Ishikawa (cell line): ENCODE measurements around the gene FOXP1.

ENCODE experiments used
- REST ChIP-seq: IDR thresholded peaks from 2 replicates; pipeline ENCODE4 v1.6.1; 2012; ENCODE audit warnings: low read depth, mild to moderate bottlenecking
- TEAD4 ChIP-seq: IDR thresholded peaks from 2 replicates; pipeline ENCODE4 v1.6.1; 2012

- TF ChIP-seq REST (no peak), TEAD4 (no peak)
These were observed 84.2 kb downstream of the FOXP1 start for GRCh38 chr3:71499227-71499876.
